ENCODE data around the gene ANGPTL4.
A peak's percentile ranks its signal among the peaks of the same experiment; 100 is the strongest.
"Not testable (repeated sequence)": the region's sequence is repeated elsewhere in the genome, so short reads cannot be mapped to it uniquely, and the experiment has no call there.

Gene ANGPTL4

GRCh38 chr19:8334458-8335342 is 29.3 kb upstream of the ANGPTL4 start:
- no peak for DNase-seq (ENCODE audit: low read depth in 2 of 2)

- DNase-seq (ENCODE audit: low read depth in 2 of 2): no peak
Measured at GRCh38 chr19:8335343-8336071, 28.4 kb upstream of the ANGPTL4 start.

DNA sequence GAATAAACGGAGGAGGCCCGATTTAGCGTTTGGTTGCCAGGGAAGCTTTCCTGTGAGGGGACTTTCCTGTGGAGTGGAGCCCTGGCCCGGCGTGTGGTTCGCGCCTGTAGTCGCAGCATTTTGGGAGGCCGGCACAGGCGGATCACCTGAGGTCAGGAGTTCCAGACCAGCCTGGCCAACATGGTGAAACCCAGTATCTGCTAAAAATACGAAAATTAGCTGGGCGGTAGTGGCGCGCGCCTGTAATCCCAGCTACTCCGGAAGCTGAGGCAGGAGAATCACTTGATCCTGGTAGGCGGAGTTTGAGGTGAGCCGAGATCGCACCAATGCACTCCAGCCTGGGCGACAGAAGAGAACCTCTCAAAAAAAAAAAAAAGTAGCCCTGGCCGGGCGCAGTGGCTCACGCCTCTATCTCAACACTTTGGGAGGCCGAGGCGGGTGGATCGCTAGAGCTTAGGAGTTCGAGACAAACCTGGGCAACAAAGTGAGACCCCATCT is 27.8 kb upstream of the ANGPTL4 start:
- no peak for DNase-seq (ENCODE audit: low read depth in 2 of 2)

GRCh38 chr19:8336660-8337059 is 27.3 kb upstream of the ANGPTL4 start:
- no peak for DNase-seq (ENCODE audit: low read depth in 2 of 2)

GRCh38 chr19:8337728-8338127 is 26.2 kb upstream of the ANGPTL4 start:
- no peak for DNase-seq (ENCODE audit: low read depth in 2 of 2)

DNA sequence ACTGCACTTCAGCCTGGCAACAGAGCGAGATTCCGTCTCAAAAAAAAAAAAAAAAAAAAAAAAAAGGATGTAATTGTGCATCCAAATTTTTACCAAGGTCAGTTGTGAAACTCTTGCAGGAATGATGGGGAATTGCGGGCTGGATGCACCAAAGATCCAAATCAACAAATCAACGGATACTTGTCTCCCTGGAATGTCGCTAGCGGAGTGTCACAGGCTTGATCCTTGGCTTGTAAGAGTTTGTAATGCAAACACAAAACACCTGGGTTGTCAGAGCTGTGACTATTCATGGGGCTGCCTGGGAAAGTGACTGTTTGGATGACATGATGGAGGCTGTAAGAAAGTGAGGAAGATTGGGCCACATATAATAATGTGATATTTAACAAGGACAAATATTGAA is 25.1 kb upstream of the ANGPTL4 start:
- DNase-seq (ENCODE audit: low read depth in 2 of 2): no peak

DNA sequence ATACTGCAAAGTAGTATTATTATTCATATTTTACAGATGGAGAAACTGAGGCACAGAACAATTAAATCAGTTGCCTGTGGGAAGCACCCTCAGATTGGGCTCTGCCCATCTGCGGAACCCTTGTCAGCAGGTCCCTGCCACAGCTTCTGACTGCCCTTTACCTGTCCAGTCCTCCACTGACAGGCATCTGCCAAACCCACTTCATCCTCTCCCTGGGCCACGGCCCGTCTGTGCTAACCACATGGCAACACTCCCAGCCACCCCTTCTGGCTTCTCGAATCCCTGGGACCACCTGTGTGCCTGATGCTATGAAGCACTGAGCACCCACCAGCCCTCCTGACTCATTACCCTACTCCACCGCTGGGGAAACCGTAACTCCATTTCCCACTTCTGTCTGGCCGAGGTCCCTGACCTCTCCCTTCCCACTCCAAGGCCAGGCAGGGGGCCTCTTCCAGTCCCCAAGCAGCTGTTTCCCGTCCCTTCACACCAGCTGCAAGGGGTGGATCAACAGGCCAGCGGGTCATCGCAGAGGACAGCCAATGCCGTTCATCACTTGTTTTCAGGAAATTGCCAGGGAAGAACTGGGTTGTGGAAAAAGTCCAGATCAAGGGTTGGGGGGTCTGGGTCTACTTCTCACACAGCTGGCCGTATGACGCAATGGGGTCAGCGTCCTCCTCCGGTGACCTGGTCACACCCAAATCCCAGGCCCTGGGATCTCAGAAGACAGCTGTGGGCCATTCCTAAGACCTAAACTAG is 23.4 kb upstream of the ANGPTL4 start:
- DNase-seq (ENCODE audit: low read depth in 2 of 2): no peak

DNA sequence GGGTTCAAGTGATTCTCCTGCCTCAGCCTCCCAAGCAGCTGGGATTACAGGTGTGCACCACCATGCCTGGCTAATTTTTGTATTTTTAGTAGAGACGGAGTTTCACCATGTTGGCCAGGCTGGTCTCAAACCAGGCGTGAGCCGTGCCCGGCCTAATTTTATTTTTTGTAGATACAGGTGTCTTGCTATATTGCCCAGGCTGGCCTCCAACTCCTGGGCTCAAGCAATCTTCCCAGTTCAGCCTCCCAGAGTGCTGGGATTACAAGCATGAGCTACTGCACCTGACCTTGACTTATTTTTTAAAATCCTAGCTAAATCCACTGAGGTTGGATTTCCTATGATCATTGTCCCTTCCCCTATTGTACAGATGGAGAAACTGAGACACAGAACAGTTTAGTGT is 22.5 kb upstream of the ANGPTL4 start:
- not testable (repeated sequence) for DNase-seq (ENCODE audit: low read depth in 2 of 2)

DNA sequence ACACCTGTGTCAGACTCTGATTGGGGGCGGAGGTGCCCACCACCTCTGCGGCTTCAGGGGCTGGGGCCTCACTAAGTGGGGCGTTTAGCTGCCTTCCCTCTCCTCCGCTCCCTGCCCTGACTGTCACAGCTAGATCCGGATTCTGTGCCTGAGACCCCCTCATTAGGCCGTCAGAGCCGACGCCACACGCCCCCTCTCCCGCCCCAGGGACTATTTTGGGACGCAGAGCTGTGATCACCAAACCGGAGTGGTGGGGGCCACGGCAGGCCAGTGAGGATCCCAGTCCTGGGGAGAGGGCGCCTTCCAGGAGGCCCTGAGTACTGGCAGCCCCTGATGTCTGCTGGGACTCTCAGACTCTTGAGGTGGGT is 21.7 kb upstream of the ANGPTL4 start:
- DNase-seq (ENCODE audit: low read depth in 2 of 2): no peak

DNA sequence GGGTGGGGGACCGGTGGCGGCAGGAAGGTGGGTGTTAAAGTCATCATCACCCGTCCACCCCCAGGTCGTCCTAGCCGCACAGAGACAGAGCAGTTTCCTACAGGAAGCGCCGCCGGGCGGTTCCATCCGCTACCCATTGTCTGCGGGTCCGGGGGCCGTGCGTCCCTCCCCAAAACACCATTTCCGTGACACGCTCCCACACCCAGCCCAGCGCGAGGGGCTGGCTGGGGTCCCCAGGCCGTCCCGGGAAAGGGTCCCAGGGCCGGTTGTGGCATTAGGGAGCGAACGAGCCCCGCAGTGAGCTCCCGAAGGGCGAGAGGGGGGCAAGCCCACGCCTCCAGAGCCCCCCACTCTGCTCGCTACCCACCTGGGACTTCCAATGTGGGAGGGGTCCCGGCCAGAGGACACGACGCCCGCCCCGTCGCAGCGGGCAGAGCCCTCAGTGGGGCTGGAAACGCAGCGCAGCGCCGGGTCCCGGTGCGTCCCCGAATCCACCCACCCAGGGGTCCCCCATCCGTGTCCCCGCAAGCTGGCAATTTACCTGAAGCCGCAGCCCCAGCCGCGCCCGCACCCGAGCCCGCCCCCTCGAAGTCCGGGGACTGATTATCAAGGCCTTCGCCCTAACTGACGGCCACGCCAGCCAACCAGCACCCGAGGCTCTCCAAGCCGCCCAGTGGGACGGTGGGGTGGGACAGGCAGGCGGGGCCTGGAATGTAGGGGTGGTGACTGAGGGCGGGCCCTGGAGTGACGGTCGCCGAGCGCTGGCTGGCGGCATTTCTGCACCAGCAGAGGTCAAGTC is 21.1 kb upstream of the ANGPTL4 start, which contains the start of gene KANK3:
TSS of gene KANK3 (minus strand) at position 579 of the 799 bp plus-strand sequence. CDS start 5,434 bp downstream, outside the sequence.
- peak; percentile 71 to 79 for DNase-seq (ENCODE audit: low read depth in 2 of 2)

GRCh38 chr19:8343483-8343844 is 20.5 kb upstream of the ANGPTL4 start:
- DNase-seq (ENCODE audit: low read depth in 2 of 2): no peak

- DNase-seq (ENCODE audit: low read depth in 2 of 2): not testable (repeated sequence)
Measured at GRCh38 chr19:8349629-8350372, 14.2 kb upstream of the ANGPTL4 start.

DNA sequence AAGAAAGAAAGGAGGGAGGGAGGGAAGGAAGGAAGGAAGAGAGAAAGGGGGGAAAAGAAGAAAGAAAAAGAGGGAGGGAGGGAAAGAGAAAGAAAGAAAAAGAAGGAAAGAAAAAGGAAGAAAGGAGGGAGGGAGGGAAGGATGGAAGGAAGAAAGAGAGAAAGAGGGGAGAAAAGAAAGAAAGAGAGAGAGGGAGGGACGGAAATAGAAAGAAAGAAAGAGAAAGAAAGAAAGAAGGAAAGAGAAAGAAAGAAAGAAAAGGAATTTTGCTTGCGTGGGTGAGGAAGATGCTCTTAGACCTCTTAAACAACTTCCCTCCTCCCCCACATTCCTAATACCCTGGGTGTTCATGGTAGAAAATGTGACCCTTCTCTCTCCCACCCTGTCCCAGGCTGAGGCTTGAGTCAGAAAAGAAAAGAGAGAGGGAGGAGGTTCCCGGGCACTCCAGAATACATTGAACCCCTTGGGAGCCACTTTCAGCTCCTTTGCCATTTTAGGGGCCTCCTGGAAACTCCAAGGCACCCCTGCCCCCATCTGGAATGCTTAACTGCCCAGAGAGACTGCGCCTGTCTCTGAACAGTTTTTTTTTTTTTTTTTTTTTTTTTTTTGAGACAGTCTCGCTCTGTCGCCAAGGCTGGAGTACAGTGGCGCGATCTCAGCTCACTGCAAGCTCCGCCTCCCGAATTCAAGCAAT is 11.7 kb upstream of the ANGPTL4 start:
- no peak for DNase-seq (ENCODE audit: low read depth in 2 of 2)

- DNase-seq (ENCODE audit: low read depth in 2 of 2): not testable (repeated sequence)
Measured at GRCh38 chr19:8352845-8353244, 11.1 kb upstream of the ANGPTL4 start.

DNA sequence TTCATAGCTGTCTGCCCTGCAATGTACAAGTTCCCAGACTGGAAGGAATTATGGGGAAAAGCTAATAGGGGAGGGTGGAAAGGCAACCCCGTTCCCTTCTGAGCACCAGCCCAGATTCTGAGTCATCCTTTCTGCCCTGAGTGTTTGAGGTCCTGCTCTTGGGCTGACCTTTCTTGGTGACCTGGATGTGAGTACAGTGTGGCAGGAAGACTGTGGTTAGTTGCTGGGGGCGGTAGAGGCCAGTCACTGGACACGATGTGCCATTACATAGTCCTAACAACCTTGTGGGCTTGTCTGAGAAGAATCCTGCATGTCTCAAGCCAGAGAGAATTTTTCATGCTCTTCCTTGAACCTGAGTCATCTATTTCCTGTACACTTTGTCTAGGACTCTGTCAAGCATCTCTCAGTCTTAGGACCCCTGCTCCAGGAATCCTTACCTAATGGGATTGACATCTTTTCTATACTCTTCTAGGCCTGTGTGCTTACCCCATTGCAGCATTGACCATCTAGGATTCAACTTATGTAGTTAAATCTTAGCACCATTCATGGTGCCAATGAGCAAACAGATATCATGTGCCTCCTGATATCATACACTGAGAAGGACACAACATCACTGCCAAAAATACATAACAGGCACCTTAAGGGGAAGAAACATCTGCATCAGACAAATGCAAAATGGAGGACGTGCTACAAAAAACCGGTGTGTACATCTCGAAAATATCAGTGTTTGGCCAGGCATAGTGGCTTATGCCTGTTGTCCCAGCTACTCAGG is 8.1 kb upstream of the ANGPTL4 start:
- DNase-seq (ENCODE audit: low read depth in 2 of 2): no peak

DNA sequence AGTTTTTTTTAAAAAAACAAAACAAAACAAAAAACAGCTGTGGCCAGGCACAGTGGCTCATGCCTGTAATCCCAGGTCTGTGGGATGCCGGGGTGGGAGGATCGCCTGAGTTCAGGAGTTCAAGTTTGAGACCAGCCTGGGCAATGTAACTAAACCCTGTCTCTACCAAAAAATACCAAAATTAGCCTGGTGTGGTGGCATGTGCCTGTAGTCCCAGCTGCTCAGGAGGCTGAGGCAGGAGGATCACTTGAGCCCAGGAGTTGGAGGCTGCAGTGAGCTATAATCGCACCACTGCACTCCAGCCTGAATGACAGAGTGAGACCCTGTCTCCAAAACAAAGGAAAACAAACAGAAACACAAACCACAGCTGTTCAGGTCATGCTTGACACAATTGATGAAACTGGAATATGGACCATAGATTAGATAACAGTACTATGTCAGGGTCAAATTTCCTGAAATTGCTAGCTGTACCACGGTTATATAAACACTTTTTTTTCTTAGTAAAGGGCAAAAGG is 6.9 kb upstream of the ANGPTL4 start:
- no peak for DNase-seq (ENCODE audit: low read depth in 2 of 2)

GRCh38 chr19:8358948-8359347 is 5.0 kb upstream of the ANGPTL4 start:
- no peak for DNase-seq (ENCODE audit: low read depth in 2 of 2)

DNA sequence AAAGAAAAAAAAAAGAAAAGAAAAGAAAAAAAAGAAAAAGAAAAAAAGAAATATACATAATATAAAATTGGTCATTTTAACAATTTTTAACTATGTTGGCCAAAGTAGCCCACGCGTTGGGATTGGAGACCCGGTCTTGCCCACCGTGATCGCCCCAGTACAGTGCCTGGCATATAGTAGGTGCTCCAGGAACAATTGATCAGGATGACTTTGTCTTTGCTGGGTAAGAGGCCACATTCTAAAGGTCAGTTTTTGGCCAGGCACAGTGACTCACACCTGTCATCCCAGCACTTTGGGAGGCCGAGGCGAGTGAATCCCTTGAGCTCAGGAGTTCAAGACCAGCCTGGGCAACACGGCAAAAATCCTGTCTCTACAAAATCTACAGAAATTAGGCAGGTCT is 3.8 kb upstream of the ANGPTL4 start:
- no peak for DNase-seq (ENCODE audit: low read depth in 2 of 2)
